WTC11 (cell line): ENCODE measurements around the gene TSC22D2. TPM values are rescaled to one million over a fixed set of nuclear protein-coding genes. Genes with fewer than 3 reads are reported as not detected.

Source experiments
- ATAC-seq: fragments of 200-7000 bp; cut with Tn5 transposase; 2 replicates; pipeline ENCODE4 v1.10.0; 2021; ENCODE audit warnings: mild to moderate bottlenecking, moderate library complexity
- CTCF ChIA-PET: fragments of 300-600 bp; sonication (Branson Sonifier 250); formaldehyde crosslinking; loops from one replicate; lab custom pipeline; 2021; ENCODE audit warnings: antibody characterized with exemption; lab: Charles Lee
- POLR2A ChIA-PET: fragments of 350-600 bp; sonication (Branson Sonifier 250); formaldehyde crosslinking; loops from one replicate; lab custom pipeline; 2021; ENCODE audit warnings: antibody characterized with exemption; lab: Charles Lee
- DNase-seq: peaks from one replicate; pipeline ENCODE4 v3.0.0; 2021; ENCODE audit warnings: low spot score
- H3K27ac Mint-ChIP-seq: 2 replicates; pipeline ENCODE4 v1.8.0; 2021; ENCODE audit warnings: mixed read lengths
- H3K27me3 Mint-ChIP-seq: 2 replicates; pipeline ENCODE4 v1.8.0; 2021; ENCODE audit warnings: low read depth, mild to moderate bottlenecking, moderate library complexity, mixed read lengths
- H3K36me3 Mint-ChIP-seq: 2 replicates; pipeline ENCODE4 v1.8.0; 2021; ENCODE audit warnings: mixed read lengths
- H3K4me1 Mint-ChIP-seq: 2 replicates; pipeline ENCODE4 v1.8.0; 2022; ENCODE audit warnings: mixed read lengths
- H3K4me3 Mint-ChIP-seq: 2 replicates; pipeline ENCODE4 v1.8.0; 2021; ENCODE audit warnings: mild to moderate bottlenecking, moderate library complexity, mixed read lengths
- H3K9me3 Mint-ChIP-seq: 2 replicates; pipeline ENCODE4 v1.8.0; 2021; ENCODE audit warnings: mixed read lengths
- CREB1 ChIP-seq: sonication (generic); formaldehyde crosslinking; IDR thresholded peaks from 2 replicates; pipeline ENCODE4 v1.8.0; 2023; ENCODE audit warnings: mild to moderate bottlenecking, missing genetic modification reagents
- ESRRA ChIP-seq: sonication (generic); formaldehyde crosslinking; IDR thresholded peaks from 2 replicates; pipeline ENCODE4 v1.8.1; 2022; ENCODE audit warnings: mild to moderate bottlenecking, missing genetic modification reagents, borderline replicate concordance
- NFATC4 ChIP-seq: fragments of 250-450 bp; sonication (Bioruptor Pico); IDR thresholded peaks from 2 replicates; pipeline ENCODE4 v1.9.0; 2021; ENCODE audit warnings: mild to moderate bottlenecking
- NFE2L1 ChIP-seq: sonication (generic); formaldehyde crosslinking; IDR thresholded peaks from 2 replicates; pipeline ENCODE4 v1.8.1; 2023; ENCODE audit warnings: missing genetic modification reagents
- NR1H2 ChIP-seq: sonication (generic); formaldehyde crosslinking; IDR thresholded peaks from 2 replicates; pipeline ENCODE4 v1.9.0; 2021; ENCODE audit warnings: mild to moderate bottlenecking, moderate library complexity, missing genetic modification reagents
- NR3C1 ChIP-seq: sonication (generic); formaldehyde crosslinking; conservative IDR thresholded peaks from 2 replicates; pipeline ENCODE4 v1.8.1; 2023; ENCODE audit warnings: low read depth, mild to moderate bottlenecking, missing genetic modification reagents
- OVOL2 ChIP-seq: fragments of 250-450 bp; sonication (Bioruptor Pico); IDR thresholded peaks from 2 replicates; pipeline ENCODE4 v1.9.0; 2021; ENCODE audit warnings: mild to moderate bottlenecking, borderline replicate concordance
- SMAD3 ChIP-seq: sonication (generic); formaldehyde crosslinking; IDR thresholded peaks from 2 replicates; pipeline ENCODE4 v1.8.0; 2022; ENCODE audit warnings: missing genetic modification reagents, mild to moderate bottlenecking, borderline replicate concordance
- SMAD4 ChIP-seq: sonication (generic); formaldehyde crosslinking; IDR thresholded peaks from 2 replicates; pipeline ENCODE4 v1.8.0; 2022; ENCODE audit warnings: mild to moderate bottlenecking, missing genetic modification reagents
- TCF7 ChIP-seq: sonication (generic); formaldehyde crosslinking; IDR thresholded peaks from 2 replicates; pipeline ENCODE4 v1.8.0; 2022; ENCODE audit warnings: mild to moderate bottlenecking, low read depth, missing genetic modification reagents, moderate library complexity
- TEAD1 ChIP-seq: sonication (generic); formaldehyde crosslinking; IDR thresholded peaks from 2 replicates; pipeline ENCODE4 v1.8.0; 2022; ENCODE audit warnings: mild to moderate bottlenecking, missing genetic modification reagents
- ZNF232 ChIP-seq: sonication (generic); formaldehyde crosslinking; IDR thresholded peaks from 2 replicates; pipeline ENCODE4 v1.8.0; 2022; ENCODE audit warnings: mild to moderate bottlenecking, missing genetic modification reagents
- total RNA-seq: library from RNA; stranded (reverse); gene quantifications from 3 replicates; pipeline ENCODE4 v1.2.3, GENCODE V29; 2021
- TF ChIP-seq, protein P1 (sequence below): sonication (generic); formaldehyde crosslinking; IDR thresholded peaks from 2 replicates; pipeline ENCODE4 v1.8.0; 2022; ENCODE audit warnings: mild to moderate bottlenecking, missing genetic modification reagents
- TF ChIP-seq, protein P2 (sequence below): sonication (generic); formaldehyde crosslinking; IDR thresholded peaks from 2 replicates; pipeline ENCODE4 v1.8.1; 2022; ENCODE audit warnings: missing genetic modification reagents, borderline replicate concordance
- TF ChIP-seq, protein P3 (sequence below): fragments of 250-450 bp; sonication (Bioruptor Pico); IDR thresholded peaks from 2 replicates; pipeline ENCODE4 v1.8.0; 2021; ENCODE audit warnings: mild to moderate bottlenecking
- TF ChIP-seq, protein P4 (sequence below): fragments of 250-450 bp; sonication (Bioruptor Pico); IDR thresholded peaks from 2 replicates; pipeline ENCODE4 v1.9.0; 2021; ENCODE audit warnings: mild to moderate bottlenecking, borderline replicate concordance
- TF ChIP-seq, protein P5 (sequence below): sonication (generic); formaldehyde crosslinking; IDR thresholded peaks from 2 replicates; pipeline ENCODE4 v1.8.1; 2023; ENCODE audit warnings: mild to moderate bottlenecking, missing genetic modification reagents, moderate library complexity
- TF ChIP-seq, protein P6 (sequence below): sonication (generic); formaldehyde crosslinking; IDR thresholded peaks from 2 replicates; pipeline ENCODE4 v1.8.0; 2022; ENCODE audit warnings: mild to moderate bottlenecking, missing genetic modification reagents

TSC22D2 gene
- total RNA-seq, 1 experiment from 2014 or later = 24.0 TPM

DNA sequence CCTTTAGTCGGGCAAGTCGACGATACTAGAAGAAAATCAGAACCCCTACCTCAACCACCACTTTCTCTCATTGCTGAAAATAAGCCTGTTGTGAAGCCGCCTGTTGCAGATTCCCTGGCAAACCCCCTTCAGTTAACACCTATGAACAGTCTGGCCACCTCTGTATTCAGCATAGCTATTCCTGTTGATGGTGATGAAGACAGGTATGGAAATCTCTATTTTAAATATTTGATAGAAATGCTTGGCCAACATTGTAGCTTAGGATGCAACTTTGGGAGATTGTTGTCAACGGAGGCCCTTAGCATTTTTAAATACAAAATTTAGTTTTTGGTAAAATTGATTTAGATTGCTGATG lies 3.0 kb downstream of the TSC22D2 start:
- no peaks in the 10 kb centered on the region for H3K27me3 Mint-ChIP-seq
- peaks cover 50% of the 10 kb centered on the region for H3K4me1 Mint-ChIP-seq
- CTCF ChIA-PET = interaction anchor here (0.5 to 4.1 kb wide), 5 partner anchors 13 to 183 kb away, joined by 3 to 30 read pairs (median 4); no protein-coding TSS in a partner anchor
- POLR2A ChIA-PET = no interaction called here
- ATAC-seq (no peak), DNase-seq (no peak)
- no peak overlapping the region for H3K27ac Mint-ChIP-seq
- TF ChIP-seq, protein P1, sequence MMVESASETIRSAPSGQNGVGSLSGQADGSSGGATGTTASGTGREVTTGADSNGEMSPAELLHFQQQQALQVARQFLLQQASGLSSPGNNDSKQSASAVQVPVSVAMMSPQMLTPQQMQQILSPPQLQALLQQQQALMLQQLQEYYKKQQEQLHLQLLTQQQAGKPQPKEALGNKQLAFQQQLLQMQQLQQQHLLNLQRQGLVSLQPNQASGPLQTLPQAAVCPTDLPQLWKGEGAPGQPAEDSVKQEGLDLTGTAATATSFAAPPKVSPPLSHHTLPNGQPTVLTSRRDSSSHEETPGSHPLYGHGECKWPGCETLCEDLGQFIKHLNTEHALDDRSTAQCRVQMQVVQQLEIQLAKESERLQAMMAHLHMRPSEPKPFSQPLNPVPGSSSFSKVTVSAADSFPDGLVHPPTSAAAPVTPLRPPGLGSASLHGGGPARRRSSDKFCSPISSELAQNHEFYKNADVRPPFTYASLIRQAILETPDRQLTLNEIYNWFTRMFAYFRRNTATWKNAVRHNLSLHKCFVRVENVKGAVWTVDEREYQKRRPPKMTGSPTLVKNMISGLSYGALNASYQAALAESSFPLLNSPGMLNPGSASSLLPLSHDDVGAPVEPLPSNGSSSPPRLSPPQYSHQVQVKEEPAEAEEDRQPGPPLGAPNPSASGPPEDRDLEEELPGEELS (CRISPR knock-in tag) = no peak
- TF ChIP-seq NR3C1 (CRISPR knock-in tag) (no peak), ZNF232 (CRISPR knock-in tag) (no peak), TEAD1 (CRISPR knock-in tag) (no peak), SMAD4 (CRISPR knock-in tag) (no peak), NR1H2 (CRISPR knock-in tag) (no peak), CREB1 (CRISPR knock-in tag) (no peak)
- H3K9me3 Mint-ChIP-seq = no peaks in the 10 kb centered on the region
- peak overlapping the region; percentile 73 for H3K4me3 Mint-ChIP-seq
- peaks cover 4% of the 10 kb centered on the region; the same call in 1 of the 2 replicates for H3K36me3 Mint-ChIP-seq

DNA sequence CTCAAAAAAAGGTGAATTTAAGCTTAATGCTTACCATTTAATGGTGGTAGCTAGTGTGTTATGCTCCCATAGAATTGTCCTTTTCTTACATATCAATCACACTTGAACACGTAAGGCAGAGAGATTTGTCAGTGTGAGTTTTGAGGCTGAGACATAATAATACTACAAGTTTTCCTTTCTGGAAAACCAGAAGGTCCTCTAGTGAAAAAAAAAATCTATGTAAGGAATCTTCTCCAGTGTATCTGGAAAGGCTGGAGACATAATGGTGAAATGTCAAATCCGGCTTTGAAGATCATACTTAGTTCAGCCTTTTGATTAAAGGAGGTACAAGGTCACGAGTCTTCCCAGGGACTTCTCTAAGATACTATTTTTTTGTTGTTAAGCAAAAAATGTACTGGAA lies 3.4 kb downstream of the TSC22D2 start:
- ChIA-PET POLR2A (no interaction called here), CTCF (interaction anchor here (0.5 to 3.6 kb wide), 3 partner anchors 83 to 184 kb away, joined by 3 to 30 read pairs (median 4); no protein-coding TSS in a partner anchor)
- Mint-ChIP-seq H3K27me3 (no peaks in the 10 kb centered on the region), H3K4me3 (peak overlapping the region; percentile 73), H3K36me3 (peaks cover 4% of the 10 kb centered on the region; the same call in 1 of the 2 replicates), H3K9me3 (no peaks in the 10 kb centered on the region), H3K4me1 (peaks cover 50% of the 10 kb centered on the region), H3K27ac (no peak overlapping the region)
- no peak for DNase-seq
- TF ChIP-seq OVOL2 (CRISPR knock-in tag) (no peak), NR3C1 (CRISPR knock-in tag) (no peak)
- TF ChIP-seq, protein P2, sequence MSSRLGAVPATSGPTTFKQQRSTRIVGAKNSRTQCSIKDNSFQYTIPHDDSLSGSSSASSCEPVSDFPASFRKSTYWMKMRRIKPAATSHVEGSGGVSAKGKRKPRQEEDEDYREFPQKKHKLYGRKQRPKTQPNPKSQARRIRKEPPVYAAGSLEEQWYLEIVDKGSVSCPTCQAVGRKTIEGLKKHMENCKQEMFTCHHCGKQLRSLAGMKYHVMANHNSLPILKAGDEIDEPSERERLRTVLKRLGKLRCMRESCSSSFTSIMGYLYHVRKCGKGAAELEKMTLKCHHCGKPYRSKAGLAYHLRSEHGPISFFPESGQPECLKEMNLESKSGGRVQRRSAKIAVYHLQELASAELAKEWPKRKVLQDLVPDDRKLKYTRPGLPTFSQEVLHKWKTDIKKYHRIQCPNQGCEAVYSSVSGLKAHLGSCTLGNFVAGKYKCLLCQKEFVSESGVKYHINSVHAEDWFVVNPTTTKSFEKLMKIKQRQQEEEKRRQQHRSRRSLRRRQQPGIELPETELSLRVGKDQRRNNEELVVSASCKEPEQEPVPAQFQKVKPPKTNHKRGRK (CRISPR knock-in tag) = no peak
- TF ChIP-seq, protein P3, sequence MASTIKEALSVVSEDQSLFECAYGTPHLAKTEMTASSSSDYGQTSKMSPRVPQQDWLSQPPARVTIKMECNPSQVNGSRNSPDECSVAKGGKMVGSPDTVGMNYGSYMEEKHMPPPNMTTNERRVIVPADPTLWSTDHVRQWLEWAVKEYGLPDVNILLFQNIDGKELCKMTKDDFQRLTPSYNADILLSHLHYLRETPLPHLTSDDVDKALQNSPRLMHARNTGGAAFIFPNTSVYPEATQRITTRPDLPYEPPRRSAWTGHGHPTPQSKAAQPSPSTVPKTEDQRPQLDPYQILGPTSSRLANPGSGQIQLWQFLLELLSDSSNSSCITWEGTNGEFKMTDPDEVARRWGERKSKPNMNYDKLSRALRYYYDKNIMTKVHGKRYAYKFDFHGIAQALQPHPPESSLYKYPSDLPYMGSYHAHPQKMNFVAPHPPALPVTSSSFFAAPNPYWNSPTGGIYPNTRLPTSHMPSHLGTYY (CRISPR knock-in tag) = no peak
- TF ChIP-seq, protein P4, sequence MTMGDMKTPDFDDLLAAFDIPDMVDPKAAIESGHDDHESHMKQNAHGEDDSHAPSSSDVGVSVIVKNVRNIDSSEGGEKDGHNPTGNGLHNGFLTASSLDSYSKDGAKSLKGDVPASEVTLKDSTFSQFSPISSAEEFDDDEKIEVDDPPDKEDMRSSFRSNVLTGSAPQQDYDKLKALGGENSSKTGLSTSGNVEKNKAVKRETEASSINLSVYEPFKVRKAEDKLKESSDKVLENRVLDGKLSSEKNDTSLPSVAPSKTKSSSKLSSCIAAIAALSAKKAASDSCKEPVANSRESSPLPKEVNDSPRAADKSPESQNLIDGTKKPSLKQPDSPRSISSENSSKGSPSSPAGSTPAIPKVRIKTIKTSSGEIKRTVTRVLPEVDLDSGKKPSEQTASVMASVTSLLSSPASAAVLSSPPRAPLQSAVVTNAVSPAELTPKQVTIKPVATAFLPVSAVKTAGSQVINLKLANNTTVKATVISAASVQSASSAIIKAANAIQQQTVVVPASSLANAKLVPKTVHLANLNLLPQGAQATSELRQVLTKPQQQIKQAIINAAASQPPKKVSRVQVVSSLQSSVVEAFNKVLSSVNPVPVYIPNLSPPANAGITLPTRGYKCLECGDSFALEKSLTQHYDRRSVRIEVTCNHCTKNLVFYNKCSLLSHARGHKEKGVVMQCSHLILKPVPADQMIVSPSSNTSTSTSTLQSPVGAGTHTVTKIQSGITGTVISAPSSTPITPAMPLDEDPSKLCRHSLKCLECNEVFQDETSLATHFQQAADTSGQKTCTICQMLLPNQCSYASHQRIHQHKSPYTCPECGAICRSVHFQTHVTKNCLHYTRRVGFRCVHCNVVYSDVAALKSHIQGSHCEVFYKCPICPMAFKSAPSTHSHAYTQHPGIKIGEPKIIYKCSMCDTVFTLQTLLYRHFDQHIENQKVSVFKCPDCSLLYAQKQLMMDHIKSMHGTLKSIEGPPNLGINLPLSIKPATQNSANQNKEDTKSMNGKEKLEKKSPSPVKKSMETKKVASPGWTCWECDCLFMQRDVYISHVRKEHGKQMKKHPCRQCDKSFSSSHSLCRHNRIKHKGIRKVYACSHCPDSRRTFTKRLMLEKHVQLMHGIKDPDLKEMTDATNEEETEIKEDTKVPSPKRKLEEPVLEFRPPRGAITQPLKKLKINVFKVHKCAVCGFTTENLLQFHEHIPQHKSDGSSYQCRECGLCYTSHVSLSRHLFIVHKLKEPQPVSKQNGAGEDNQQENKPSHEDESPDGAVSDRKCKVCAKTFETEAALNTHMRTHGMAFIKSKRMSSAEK = no peak
- ATAC-seq = no peak

DNA sequence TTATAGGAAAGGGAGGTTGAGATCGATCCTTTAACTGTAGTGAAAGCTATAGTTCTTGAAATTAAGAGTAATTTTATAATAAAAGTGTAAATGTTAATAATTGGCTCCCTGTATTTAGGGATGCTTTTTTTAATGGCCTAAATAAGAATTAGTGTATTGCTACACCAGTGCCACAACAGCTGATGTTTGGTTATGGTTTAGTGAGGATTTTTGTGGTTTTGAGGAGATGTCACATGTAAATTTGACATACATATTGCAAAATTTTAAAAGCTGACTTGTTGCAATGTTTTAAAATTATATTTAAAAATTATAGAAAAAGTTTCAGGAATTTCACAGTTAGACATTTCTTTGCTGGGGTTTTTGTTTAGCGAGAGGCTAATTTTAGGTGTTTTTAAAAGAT lies 3.9 kb downstream of the TSC22D2 start:
- peaks cover 4% of the 10 kb centered on the region; the same call in 1 of the 2 replicates for H3K36me3 Mint-ChIP-seq
- H3K4me1 Mint-ChIP-seq = peaks cover 46% of the 10 kb centered on the region
- POLR2A ChIA-PET = no interaction called here
- ATAC-seq = no peak
- no peaks in the 10 kb centered on the region for H3K9me3 Mint-ChIP-seq
- H3K4me3 Mint-ChIP-seq = peak overlapping the region; percentile 73
- no peaks in the 10 kb centered on the region for H3K27me3 Mint-ChIP-seq
- no peak for DNase-seq
- H3K27ac Mint-ChIP-seq = no peak overlapping the region
- CTCF ChIA-PET = interaction anchor here (1.0 to 1.2 kb wide), 3 partner anchors 84 to 184 kb away, joined by 3 to 4 read pairs (median 3); no protein-coding TSS in a partner anchor
- TF ChIP-seq, protein P5, sequence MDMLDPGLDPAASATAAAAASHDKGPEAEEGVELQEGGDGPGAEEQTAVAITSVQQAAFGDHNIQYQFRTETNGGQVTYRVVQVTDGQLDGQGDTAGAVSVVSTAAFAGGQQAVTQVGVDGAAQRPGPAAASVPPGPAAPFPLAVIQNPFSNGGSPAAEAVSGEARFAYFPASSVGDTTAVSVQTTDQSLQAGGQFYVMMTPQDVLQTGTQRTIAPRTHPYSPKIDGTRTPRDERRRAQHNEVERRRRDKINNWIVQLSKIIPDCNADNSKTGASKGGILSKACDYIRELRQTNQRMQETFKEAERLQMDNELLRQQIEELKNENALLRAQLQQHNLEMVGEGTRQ (CRISPR knock-in tag) = no peak
- no peak for TF ChIP-seq TCF7 (CRISPR knock-in tag)
- TF ChIP-seq, protein P3 (CRISPR knock-in tag) = no peak
- TF ChIP-seq SMAD3 (CRISPR knock-in tag) = no peak
- TF ChIP-seq, protein P6, sequence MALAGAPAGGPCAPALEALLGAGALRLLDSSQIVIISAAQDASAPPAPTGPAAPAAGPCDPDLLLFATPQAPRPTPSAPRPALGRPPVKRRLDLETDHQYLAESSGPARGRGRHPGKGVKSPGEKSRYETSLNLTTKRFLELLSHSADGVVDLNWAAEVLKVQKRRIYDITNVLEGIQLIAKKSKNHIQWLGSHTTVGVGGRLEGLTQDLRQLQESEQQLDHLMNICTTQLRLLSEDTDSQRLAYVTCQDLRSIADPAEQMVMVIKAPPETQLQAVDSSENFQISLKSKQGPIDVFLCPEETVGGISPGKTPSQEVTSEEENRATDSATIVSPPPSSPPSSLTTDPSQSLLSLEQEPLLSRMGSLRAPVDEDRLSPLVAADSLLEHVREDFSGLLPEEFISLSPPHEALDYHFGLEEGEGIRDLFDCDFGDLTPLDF (CRISPR knock-in tag) = no peak
- TF ChIP-seq ESRRA (CRISPR knock-in tag) = no peak
- TF ChIP-seq TEAD1 (CRISPR knock-in tag) = no peak
- no peak for TF ChIP-seq NFATC4 (CRISPR knock-in tag)
- no peak for TF ChIP-seq NFE2L1
